Calu3 (cell line): ENCODE measurements around the gene SOX8. TPM values are rescaled to one million over a fixed set of nuclear protein-coding genes. Genes with fewer than 3 reads are reported as not detected.

Experiments
- BruUV-seq: library from RNA; stranded (reverse); fragments of 400-500 nt; replicated peaks from 2 replicates; lab custom pipeline; 2021; lab: Mats Ljungman, UMichigan
- CTCF ChIA-PET: fragments of 300-600 bp; sonication (Branson Sonifier 250); formaldehyde crosslinking; loops from one replicate; lab custom pipeline; 2022; ENCODE audit warnings: antibody characterized with exemption; lab: Charles Lee
- DNase-seq: peaks from one replicate; pipeline ENCODE4 v3.0.0; 2022
- H3K27ac Mint-ChIP-seq: one replicate; pipeline ENCODE4 v1.8.0; 2022; ENCODE audit warnings: mixed read lengths; ENCODE audit not compliant: unreplicated experiment
- H3K27me3 Mint-ChIP-seq: one replicate; pipeline ENCODE4 v1.8.0; 2022; ENCODE audit warnings: mixed read lengths; ENCODE audit not compliant: unreplicated experiment
- H3K36me3 Mint-ChIP-seq: one replicate; pipeline ENCODE4 v1.8.0; 2022; ENCODE audit warnings: mild to moderate bottlenecking, moderate library complexity, mixed read lengths; ENCODE audit not compliant: insufficient read depth, unreplicated experiment
- H3K4me1 Mint-ChIP-seq: one replicate; pipeline ENCODE4 v1.8.0; 2022; ENCODE audit warnings: mild to moderate bottlenecking, low read depth, mixed read lengths; ENCODE audit not compliant: unreplicated experiment
- H3K4me3 Mint-ChIP-seq: one replicate; pipeline ENCODE4 v1.8.0; 2022; ENCODE audit warnings: mild to moderate bottlenecking, low read depth, moderate library complexity, mixed read lengths; ENCODE audit not compliant: unreplicated experiment
- H3K9me3 Mint-ChIP-seq: one replicate; pipeline ENCODE4 v1.8.0; 2022; ENCODE audit warnings: low read depth, mixed read lengths; ENCODE audit not compliant: unreplicated experiment
- intact Hi-C: fragments of 100-400 bp; cut with micrococcal nuclease; formaldehyde crosslinking; loops from one replicate; pipeline ENCODE4 v1.10.0; 2022; ENCODE audit not compliant: unreplicated experiment
- total RNA-seq: library from RNA; stranded (reverse); gene quantifications from 2 replicates; pipeline ENCODE4 v1.2.3, GENCODE V29; 2022
- TF ChIP-seq, protein P1 (sequence below): fragments of 200-600 bp; IDR thresholded peaks from one replicate; pipeline ENCODE4 v1.8.0; 2022; ENCODE audit warnings: antibody characterized with exemption; ENCODE audit not compliant: unreplicated experiment

Gene SOX8
- total RNA-seq, 1 experiment from 2014 or later = 0.92 TPM

DNA sequence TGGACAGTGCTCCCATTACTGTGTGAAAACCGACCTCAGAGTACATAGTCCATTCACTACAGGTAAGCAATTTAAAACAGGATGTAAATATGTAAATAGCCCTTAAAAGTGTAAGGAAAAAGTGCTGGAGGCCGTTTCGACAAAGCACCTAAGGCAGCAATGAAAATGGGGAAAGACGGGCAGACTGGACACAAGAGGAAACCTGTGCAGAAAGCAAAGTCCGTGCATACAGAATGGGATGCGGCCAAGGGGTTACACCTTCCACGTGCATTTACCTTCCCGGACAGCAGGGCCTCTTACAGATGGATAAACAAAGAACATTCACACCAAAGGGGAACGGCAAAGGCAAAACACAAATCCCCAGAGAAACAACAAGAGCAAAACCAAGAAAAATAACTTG, 42.8 kb upstream of the SOX8 start:
- H3K9me3 Mint-ChIP-seq = peaks cover 9% of the 10 kb centered on the region
- intact Hi-C loops = no loop called here
- peaks cover 10% of the 10 kb centered on the region for H3K36me3 Mint-ChIP-seq
- CTCF ChIA-PET = no interaction called here
- no TSS peak for BruUV-seq
- H3K4me1 Mint-ChIP-seq = no peaks in the 10 kb centered on the region
- H3K27me3 Mint-ChIP-seq = no peaks in the 10 kb centered on the region
- TF ChIP-seq, protein P1, sequence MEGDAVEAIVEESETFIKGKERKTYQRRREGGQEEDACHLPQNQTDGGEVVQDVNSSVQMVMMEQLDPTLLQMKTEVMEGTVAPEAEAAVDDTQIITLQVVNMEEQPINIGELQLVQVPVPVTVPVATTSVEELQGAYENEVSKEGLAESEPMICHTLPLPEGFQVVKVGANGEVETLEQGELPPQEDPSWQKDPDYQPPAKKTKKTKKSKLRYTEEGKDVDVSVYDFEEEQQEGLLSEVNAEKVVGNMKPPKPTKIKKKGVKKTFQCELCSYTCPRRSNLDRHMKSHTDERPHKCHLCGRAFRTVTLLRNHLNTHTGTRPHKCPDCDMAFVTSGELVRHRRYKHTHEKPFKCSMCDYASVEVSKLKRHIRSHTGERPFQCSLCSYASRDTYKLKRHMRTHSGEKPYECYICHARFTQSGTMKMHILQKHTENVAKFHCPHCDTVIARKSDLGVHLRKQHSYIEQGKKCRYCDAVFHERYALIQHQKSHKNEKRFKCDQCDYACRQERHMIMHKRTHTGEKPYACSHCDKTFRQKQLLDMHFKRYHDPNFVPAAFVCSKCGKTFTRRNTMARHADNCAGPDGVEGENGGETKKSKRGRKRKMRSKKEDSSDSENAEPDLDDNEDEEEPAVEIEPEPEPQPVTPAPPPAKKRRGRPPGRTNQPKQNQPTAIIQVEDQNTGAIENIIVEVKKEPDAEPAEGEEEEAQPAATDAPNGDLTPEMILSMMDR = no peak
- no peak for DNase-seq
- no peak overlapping the region for H3K4me3 Mint-ChIP-seq
- no peak overlapping the region for H3K27ac Mint-ChIP-seq

GRCh38 chr16:939311-939710, 42.3 kb upstream of the SOX8 start:
- Mint-ChIP-seq H3K4me3 (no peak overlapping the region), H3K4me1 (no peaks in the 10 kb centered on the region), H3K9me3 (peaks cover 9% of the 10 kb centered on the region), H3K27me3 (no peaks in the 10 kb centered on the region), H3K36me3 (peaks cover 10% of the 10 kb centered on the region), H3K27ac (no peak overlapping the region)
- TF ChIP-seq, protein P1 = no peak
- CTCF ChIA-PET = no interaction called here
- no TSS peak for BruUV-seq
- no peak for DNase-seq
- intact Hi-C loops = no loop called here

DNA sequence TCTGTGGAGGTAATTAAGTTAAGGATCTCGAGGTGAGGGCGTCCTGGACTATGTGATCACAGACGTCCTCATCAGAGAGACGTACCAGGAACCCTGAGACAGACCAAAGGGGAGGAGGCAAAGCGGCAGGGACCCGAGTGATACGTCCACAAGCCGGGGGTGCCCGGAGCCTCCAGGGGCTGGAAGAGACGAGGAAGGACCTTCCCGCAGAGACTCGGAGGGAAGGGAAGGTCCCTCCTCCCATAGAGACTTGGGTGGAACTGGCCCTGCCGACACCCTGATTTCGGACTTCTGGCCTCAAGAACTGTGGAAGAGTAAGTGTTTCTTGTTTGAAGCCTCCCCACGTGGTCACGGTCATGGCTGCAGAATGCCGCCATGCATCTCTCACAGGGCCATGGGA, 41.6 kb upstream of the SOX8 start:
- no peak for DNase-seq
- no TSS peak for BruUV-seq
- H3K4me1 Mint-ChIP-seq = no peaks in the 10 kb centered on the region
- intact Hi-C loops = no loop called here
- no peak overlapping the region for H3K4me3 Mint-ChIP-seq
- H3K27me3 Mint-ChIP-seq = no peaks in the 10 kb centered on the region
- peaks cover 10% of the 10 kb centered on the region for H3K36me3 Mint-ChIP-seq
- H3K27ac Mint-ChIP-seq = no peak overlapping the region
- TF ChIP-seq, protein P1 = no peak
- CTCF ChIA-PET = no interaction called here
- peaks cover 9% of the 10 kb centered on the region for H3K9me3 Mint-ChIP-seq

- H3K4me3 Mint-ChIP-seq = no peak overlapping the region
These were observed 39.0 kb upstream of the SOX8 start for GRCh38 chr16:942436-943060.

More at GRCh38 chr16:942436-943060, 39.0 kb upstream of the SOX8 start:
- intact Hi-C loops = no loop called here
- TF ChIP-seq, protein P1 = no peak
- Mint-ChIP-seq H3K27me3 (no peaks in the 10 kb centered on the region), H3K4me1 (peaks cover 8% of the 10 kb centered on the region), H3K9me3 (peaks cover 9% of the 10 kb centered on the region), H3K36me3 (peaks cover 10% of the 10 kb centered on the region), H3K27ac (no peak overlapping the region)
- DNase-seq = no peak
- CTCF ChIA-PET = interaction anchor here (0.7 kb wide), 1 partner anchor 12 kb away, joined by 4 read pairs; no protein-coding TSS in a partner anchor
- no TSS peak for BruUV-seq
